ENCODE measurements around the gene DHRS7B.
"Not testable (repeated sequence)": the region's sequence is repeated elsewhere in the genome, so short reads cannot be mapped to it uniquely, and the experiment has no call there.

The DHRS7B gene

GRCh38 chr17:21113049-21113690, 13.6 kb upstream of the DHRS7B start:
- no peak for DNase-seq

GRCh38 chr17:21113716-21114115, 13.0 kb upstream of the DHRS7B start:
- DNase-seq, result no peak

GRCh38 chr17:21114791-21115190, 12.0 kb upstream of the DHRS7B start:
- DNase-seq, result not testable (repeated sequence)

- DNase-seq, result peak; percentile 47
These were observed 7.4 kb upstream of the DHRS7B start for GRCh38 chr17:21119247-21119918.

GRCh38 chr17:21119919-21120249, 6.9 kb upstream of the DHRS7B start:
- no peak for DNase-seq

GRCh38 chr17:21124086-21124485, 2.7 kb upstream of the DHRS7B start:
- DNase-seq, result no peak

- DNase-seq, result not testable (repeated sequence)
These were observed 2.2 kb upstream of the DHRS7B start for GRCh38 chr17:21124517-21124916.

GRCh38 chr17:21125862-21126261, 902 bp upstream of the DHRS7B start:
- DNase-seq, result no peak

GRCh38 chr17:21127509-21128077, 829 bp downstream of the DHRS7B start:
- DNase-seq, result no peak

GRCh38 chr17:21129023-21129681, 2.4 kb downstream of the DHRS7B start:
- DNase-seq, result no peak

- no peak for DNase-seq
These were observed 4.4 kb downstream of the DHRS7B start for GRCh38 chr17:21131137-21131536.

GRCh38 chr17:21132428-21132827, 5.7 kb downstream of the DHRS7B start:
- DNase-seq, result no peak

- DNase-seq, result no peak
These were observed 7.8 kb downstream of the DHRS7B start for GRCh38 chr17:21134559-21134958.

GRCh38 chr17:21140911-21141310, 14.1 kb downstream of the DHRS7B start:
- no peak for DNase-seq

GRCh38 chr17:21141331-21141730, 14.6 kb downstream of the DHRS7B start:
- no peak for DNase-seq

GRCh38 chr17:21142065-21142464, 15.3 kb downstream of the DHRS7B start:
- not testable (repeated sequence) for DNase-seq

GRCh38 chr17:21143695-21144094, 16.9 kb downstream of the DHRS7B start:
- no peak for DNase-seq

- DNase-seq, result not testable (repeated sequence)
These were observed 17.5 kb downstream of the DHRS7B start for GRCh38 chr17:21144299-21144698.

GRCh38 chr17:21146362-21147015, 19.7 kb downstream of the DHRS7B start:
- no peak for DNase-seq

GRCh38 chr17:21149621-21150020, 22.9 kb downstream of the DHRS7B start:
- no peak for DNase-seq

- no peak for DNase-seq
These were observed 26.0 kb downstream of the DHRS7B start for GRCh38 chr17:21152731-21153130.

- no peak for DNase-seq
These were observed 31.0 kb downstream of the DHRS7B start for GRCh38 chr17:21157586-21158370.

GRCh38 chr17:21160401-21160800, 33.6 kb downstream of the DHRS7B start:
- DNase-seq, result no peak

Data from NCI-H526 treated with DMSO at 0.1 percent for 48 hours (cell line).